ENCODE measurements around the gene TNFRSF14.
"Not testable (repeated sequence)": the region's sequence is repeated elsewhere in the genome, so short reads cannot be mapped to it uniquely, and the experiment has no call there.

- TF ChIP-seq BCLAF1 (IDR thresholded peaks at IDR 0.05); HMGXB4 (CRISPR knock-in tag; IDR thresholded peaks at IDR 0.05; ENCODE audit: borderline replicate concordance in 1 of 2, low read depth in 1 of 2); XRCC5 (optimal IDR thresholded peaks at IDR 0.05; ENCODE audit: low read length); GTF3A (CRISPR knock-in tag; conservative IDR thresholded peaks at IDR 0.05); ZNF83 (CRISPR knock-in tag; IDR thresholded peaks at IDR 0.05; ENCODE audit: borderline replicate concordance); ATF1 (CRISPR knock-in tag; IDR thresholded peaks at IDR 0.05); TCF12 (IDR thresholded peaks at IDR 0.05); TCF12 (CRISPR knock-in tag; IDR thresholded peaks at IDR 0.05); CREB3 (CRISPR knock-in tag; IDR thresholded peaks at IDR 0.05): not testable (repeated sequence)
These were observed 4.6 kb upstream of the TNFRSF14 start for GRCh38 chr1:2551544-2551943.

Measured in HepG2 (cell line).